Stimulated activated CD8-positive, alpha-beta memory T cell treated with anti-CD3 and anti-CD28 coated beads, Interleukin-12 subunit alpha, Interleukin-12 subunit beta, amount 100 ng/mL, for 1 hour (primary cell): ENCODE measurements around the gene POLD1.

Experiments
- DNase-seq: peaks from one replicate; pipeline ENCODE4 v3.0.0-alpha.2; 2020; ENCODE audit warnings: low read depth

The POLD1 gene

GRCh38 chr19:50466706-50467039 lies 82.5 kb downstream of the POLD1 start:
- no peak for DNase-seq

- DNase-seq = no peak
These were observed 83.4 kb downstream of the POLD1 start for GRCh38 chr19:50467566-50467965.
